ENCODE data around the gene KIF4A.

DNA sequence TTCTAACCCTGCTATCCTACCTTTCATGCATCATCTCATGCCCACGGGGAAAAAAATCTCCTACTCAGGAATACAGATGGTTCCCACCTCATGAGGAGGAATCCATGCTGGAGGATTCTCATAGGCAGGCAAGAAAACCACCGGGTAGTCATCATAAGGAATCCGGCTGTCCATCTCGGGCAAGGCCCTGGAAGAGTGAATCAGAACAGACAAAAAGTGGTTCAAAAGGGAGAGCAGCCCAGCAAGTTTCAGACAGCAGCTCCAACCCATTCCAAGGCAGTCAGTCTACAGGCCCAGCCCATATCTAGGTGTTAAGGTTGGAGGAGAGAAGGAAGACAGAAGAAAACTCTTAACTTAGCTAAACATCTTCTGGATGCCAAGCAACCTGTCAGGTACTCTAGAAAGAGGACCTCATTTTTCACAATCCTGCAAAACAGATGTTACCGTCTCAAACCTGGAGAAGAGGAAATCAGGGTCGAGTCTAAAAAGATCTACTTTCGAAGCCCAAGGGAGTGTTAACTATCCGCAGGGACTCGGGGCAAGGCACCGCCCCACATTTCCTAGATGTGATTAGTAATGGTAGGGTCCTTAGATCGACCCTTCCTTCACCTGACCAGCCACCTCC lies 624 bp upstream of the KIF4A start:
- TF ChIP-seq, protein P1, sequence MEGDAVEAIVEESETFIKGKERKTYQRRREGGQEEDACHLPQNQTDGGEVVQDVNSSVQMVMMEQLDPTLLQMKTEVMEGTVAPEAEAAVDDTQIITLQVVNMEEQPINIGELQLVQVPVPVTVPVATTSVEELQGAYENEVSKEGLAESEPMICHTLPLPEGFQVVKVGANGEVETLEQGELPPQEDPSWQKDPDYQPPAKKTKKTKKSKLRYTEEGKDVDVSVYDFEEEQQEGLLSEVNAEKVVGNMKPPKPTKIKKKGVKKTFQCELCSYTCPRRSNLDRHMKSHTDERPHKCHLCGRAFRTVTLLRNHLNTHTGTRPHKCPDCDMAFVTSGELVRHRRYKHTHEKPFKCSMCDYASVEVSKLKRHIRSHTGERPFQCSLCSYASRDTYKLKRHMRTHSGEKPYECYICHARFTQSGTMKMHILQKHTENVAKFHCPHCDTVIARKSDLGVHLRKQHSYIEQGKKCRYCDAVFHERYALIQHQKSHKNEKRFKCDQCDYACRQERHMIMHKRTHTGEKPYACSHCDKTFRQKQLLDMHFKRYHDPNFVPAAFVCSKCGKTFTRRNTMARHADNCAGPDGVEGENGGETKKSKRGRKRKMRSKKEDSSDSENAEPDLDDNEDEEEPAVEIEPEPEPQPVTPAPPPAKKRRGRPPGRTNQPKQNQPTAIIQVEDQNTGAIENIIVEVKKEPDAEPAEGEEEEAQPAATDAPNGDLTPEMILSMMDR (optimal IDR thresholded peaks at IDR 0.05 in 1 of 3, IDR thresholded peaks at IDR 0.05 in 1 of 3, conservative IDR thresholded peaks at IDR 0.05 in 1 of 3; ENCODE audit: extremely low read depth in 1 of 3, insufficient read depth in 2 of 3, low read length in 3 of 3), result no peak
- TF ChIP-seq EZH2 (IDR thresholded peaks at IDR 0.05; ENCODE audit: low read length), result no peak
